Natural killer cell (primary cell): ENCODE data around the gene MFSD11. TPM values are rescaled to one million over a fixed set of nuclear protein-coding genes. Genes with fewer than 3 reads are reported as not detected.
A peak's percentile ranks its signal among the peaks of the same experiment; 100 is the strongest.
"Not testable (repeated sequence)": the region's sequence is repeated elsewhere in the genome, so short reads cannot be mapped to it uniquely, and the experiment has no call there.

ENCODE experiments used
- ATAC-seq, 3 donors: fragments of 150-1000 bp in 2 of 3; fragments of 200-7000 bp in 1 of 3; cut with Tn5 transposase; 1 replicate in 1 of 3; 2 replicates in 2 of 3; pipeline ENCODE4 v1.10.0; 2021; ENCODE audit warnings: mild to moderate bottlenecking in 2 of 3, moderate library complexity in 2 of 3
- DNase-seq, 2 donors: peaks; one replicate each; pipeline versions ENCODE4 v3.0.0 to v3.0.0-alpha.2; 2013 to 2021; ENCODE audit warnings: mixed read lengths in 1 of 2
- H3K27ac ChIP-seq: one replicate; pipeline ENCODE4 v1.5.1; 2013; ENCODE audit warnings: mild to moderate bottlenecking, low read length
- H3K27me3 ChIP-seq: one replicate; pipeline ENCODE4 v1.6.1; 2013; ENCODE audit warnings: low read length; ENCODE audit not compliant: control insufficient read depth, insufficient read depth
- H3K36me3 ChIP-seq: one replicate; pipeline ENCODE4 v1.6.1; 2013; ENCODE audit warnings: low read length; ENCODE audit not compliant: control insufficient read depth, insufficient read depth
- H3K4me1 ChIP-seq: one replicate; pipeline ENCODE4 v1.6.1; 2013; ENCODE audit warnings: low read length; ENCODE audit not compliant: control insufficient read depth, insufficient read depth
- H3K4me3 ChIP-seq: one replicate; pipeline ENCODE4 v1.5.1; 2013; ENCODE audit warnings: low read length
- H3K9me3 ChIP-seq: one replicate; pipeline ENCODE4 v1.6.1; 2013; ENCODE audit warnings: low read length; ENCODE audit not compliant: control insufficient read depth, insufficient read depth
- H3K27ac Mint-ChIP-seq, 2 donors: one replicate each; pipeline ENCODE4 v1.8.0; 2022; ENCODE audit warnings: mild to moderate bottlenecking in 2 of 2, mixed read lengths in 2 of 2, moderate library complexity in 1 of 2
- H3K27me3 Mint-ChIP-seq, 2 donors: one replicate each; pipeline ENCODE4 v1.8.0; 2022; ENCODE audit warnings: low read depth in 2 of 2, mixed read lengths in 2 of 2
- H3K36me3 Mint-ChIP-seq: one replicate; pipeline ENCODE4 v1.8.0; 2022; ENCODE audit warnings: mixed read lengths
- H3K4me1 Mint-ChIP-seq, 2 donors: one replicate each; pipeline ENCODE4 v1.8.0; 2022; ENCODE audit warnings: mixed read lengths in 2 of 2
- H3K4me3 Mint-ChIP-seq: one replicate; pipeline ENCODE4 v1.8.0; 2022; ENCODE audit warnings: mild to moderate bottlenecking, moderate library complexity, mixed read lengths
- H3K9me3 Mint-ChIP-seq, 2 donors: one replicate each; pipeline ENCODE4 v1.8.0; 2022; ENCODE audit warnings: mixed read lengths in 2 of 2
- WGBS: methylation state at CpG from one replicate; pipeline ENCODE4 v1.1.7; 2013; ENCODE audit warnings: missing lambda C conversion rate; ENCODE audit not compliant: insufficient coverage; 5-methylcytosine and 5-hydroxymethylcytosine counted together
- intact Hi-C: fragments of 100-400 bp; cut with micrococcal nuclease; formaldehyde crosslinking; loops from one replicate; pipeline ENCODE4 v1.14.2; 2022
- total RNA-seq, 4 donors: library from RNA; stranded (reverse); fragments of 120-200 nt in 1 of 4; gene quantifications; one replicate each; pipeline versions ENCODE4 v1.2.3 to v1.2.4, GENCODE V29; 2013 to 2022
- TF ChIP-seq, protein P1 (sequence below): fragments of 200-600 bp; IDR thresholded peaks from one replicate; pipeline ENCODE4 v1.8.0; 2022; ENCODE audit warnings: antibody characterized with exemption

Gene MFSD11
- total RNA-seq, 3 donors from 2014 or later (not counting 1 experiment from before 2014, with no cell fraction given), result 32.7 to 44.0 (median 33.9) TPM

- DNase-seq, result peak; percentile 76 to 80
- Histone ChIP-seq H3K36me3 (peaks cover 11% of the 10 kb centered on the region), H3K27me3 (no peaks in the 10 kb centered on the region), H3K4me3 (peak within 1 kb of the TSS; percentile 34), H3K4me1 (peaks cover 40% of the 10 kb centered on the region), H3K27ac (no peak within 1 kb of the TSS), H3K9me3 (no peaks in the 10 kb centered on the region)
- H3K36me3 Mint-ChIP-seq, result peaks cover under 1% of the 10 kb centered on the region
- TF ChIP-seq, protein P1, sequence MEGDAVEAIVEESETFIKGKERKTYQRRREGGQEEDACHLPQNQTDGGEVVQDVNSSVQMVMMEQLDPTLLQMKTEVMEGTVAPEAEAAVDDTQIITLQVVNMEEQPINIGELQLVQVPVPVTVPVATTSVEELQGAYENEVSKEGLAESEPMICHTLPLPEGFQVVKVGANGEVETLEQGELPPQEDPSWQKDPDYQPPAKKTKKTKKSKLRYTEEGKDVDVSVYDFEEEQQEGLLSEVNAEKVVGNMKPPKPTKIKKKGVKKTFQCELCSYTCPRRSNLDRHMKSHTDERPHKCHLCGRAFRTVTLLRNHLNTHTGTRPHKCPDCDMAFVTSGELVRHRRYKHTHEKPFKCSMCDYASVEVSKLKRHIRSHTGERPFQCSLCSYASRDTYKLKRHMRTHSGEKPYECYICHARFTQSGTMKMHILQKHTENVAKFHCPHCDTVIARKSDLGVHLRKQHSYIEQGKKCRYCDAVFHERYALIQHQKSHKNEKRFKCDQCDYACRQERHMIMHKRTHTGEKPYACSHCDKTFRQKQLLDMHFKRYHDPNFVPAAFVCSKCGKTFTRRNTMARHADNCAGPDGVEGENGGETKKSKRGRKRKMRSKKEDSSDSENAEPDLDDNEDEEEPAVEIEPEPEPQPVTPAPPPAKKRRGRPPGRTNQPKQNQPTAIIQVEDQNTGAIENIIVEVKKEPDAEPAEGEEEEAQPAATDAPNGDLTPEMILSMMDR, result no peak
- H3K9me3 Mint-ChIP-seq, result no peaks in the 10 kb centered on the region
- peak within 1 kb of the TSS; percentile 82 to 99 for H3K27ac Mint-ChIP-seq
- peak; percentile 77 to 90 (median 87) for ATAC-seq
- H3K27me3 Mint-ChIP-seq, result no peaks in the 10 kb centered on the region
- peaks cover 15 to 65% of the 10 kb centered on the region in 2 donors for H3K4me1 Mint-ChIP-seq
- 10% methylated on average over 56 of the region's 56 CpGs for WGBS
- intact Hi-C loops, result no loop called here
- peak within 1 kb of the TSS; percentile 80 for H3K4me3 Mint-ChIP-seq
These were observed 26.9 kb upstream of the MFSD11 start, which contains the start of gene MXRA7 for GRCh38 chr17:76710863-76711611. Gene MXRA7 (minus strand): TSS chr17:76710965. CDS start chr17:76710946, 19 bp downstream.

DNA sequence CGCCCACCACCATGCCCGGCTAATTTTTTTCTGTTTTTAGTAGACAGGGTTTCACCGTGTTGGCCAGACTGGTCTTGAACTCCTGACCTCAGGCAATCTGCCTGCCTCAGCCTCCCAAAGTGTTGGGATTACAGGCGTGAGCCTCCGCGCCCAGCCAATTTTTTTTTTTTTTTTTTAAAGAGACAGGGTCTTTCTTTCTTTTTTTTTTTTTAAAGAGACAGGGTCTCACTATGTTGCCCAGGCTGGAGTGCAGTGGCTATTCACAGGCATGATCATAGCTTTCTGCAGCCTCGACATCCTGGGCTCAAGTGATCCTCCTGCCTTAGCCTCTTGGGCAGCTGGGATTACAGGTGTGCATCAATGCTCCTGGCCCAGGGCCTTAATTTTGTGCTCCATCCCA, 25.6 kb upstream of the MFSD11 start:
- H3K27me3 Mint-ChIP-seq, H3K9me3 Mint-ChIP-seq, H3K36me3 Mint-ChIP-seq, H3K27me3 ChIP-seq, intact Hi-C loops, H3K9me3 ChIP-seq, H3K27ac ChIP-seq, DNase-seq, ATAC-seq, H3K4me3 ChIP-seq: not testable (repeated sequence)
- H3K4me3 Mint-ChIP-seq, result peak overlapping the region; percentile 32
- H3K4me1 Mint-ChIP-seq, result peaks cover 23 to 67% of the 10 kb centered on the region in 2 donors
- WGBS, result 98% methylated on average over 7 of the region's 7 CpGs
- H3K4me1 ChIP-seq, result peaks cover 53% of the 10 kb centered on the region
- peaks cover 21% of the 10 kb centered on the region for H3K36me3 ChIP-seq
- peak overlapping the region in 1 of 2 donors; percentile 99 for H3K27ac Mint-ChIP-seq

DNA sequence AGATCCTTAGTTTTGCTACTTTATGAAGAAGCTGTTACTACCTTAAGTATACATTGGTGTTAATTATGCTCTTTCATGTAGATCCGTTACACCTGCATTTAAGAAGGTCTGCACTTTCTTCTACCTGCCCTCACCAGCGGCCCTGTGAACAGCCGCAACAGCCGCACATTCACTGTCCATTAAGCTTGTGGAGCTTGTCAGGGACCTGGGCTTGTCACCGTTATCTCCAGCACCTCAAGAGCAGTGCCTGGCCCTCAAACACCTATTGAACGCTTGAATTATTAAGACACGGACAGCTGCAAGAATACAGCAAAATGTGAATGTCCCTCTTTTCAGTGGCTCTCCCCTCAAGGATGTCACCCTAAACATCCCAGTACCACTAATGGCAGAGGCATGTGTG, 24.2 kb upstream of the MFSD11 start:
- WGBS, result 98% methylated on average over 7 of the region's 7 CpGs
- Mint-ChIP-seq H3K27ac (peak overlapping the region; percentile 94 to 99), H3K4me1 (peaks cover 23 to 55% of the 10 kb centered on the region in 2 donors), H3K27me3 (no peaks in the 10 kb centered on the region), H3K36me3 (peaks cover 7% of the 10 kb centered on the region), H3K4me3 (peak overlapping the region; percentile 55), H3K9me3 (no peaks in the 10 kb centered on the region)
- intact Hi-C loops, result no loop called here
- H3K27me3 ChIP-seq, result no peaks in the 10 kb centered on the region
- peaks cover 32% of the 10 kb centered on the region for H3K36me3 ChIP-seq
- DNase-seq (no peak), ATAC-seq (no peak)
- H3K4me1 ChIP-seq, result peaks cover 52% of the 10 kb centered on the region
- TF ChIP-seq, protein P1, result no peak
- H3K9me3 ChIP-seq, result no peaks in the 10 kb centered on the region
- no peak overlapping the region for H3K27ac ChIP-seq
- no peak overlapping the region for H3K4me3 ChIP-seq

- Histone ChIP-seq H3K27me3 (no peaks in the 10 kb centered on the region), H3K9me3 (no peaks in the 10 kb centered on the region), H3K27ac (no peak overlapping the region), H3K4me1 (peaks cover 46% of the 10 kb centered on the region), H3K4me3 (no peak overlapping the region), H3K36me3 (peaks cover 37% of the 10 kb centered on the region)
- H3K4me3 Mint-ChIP-seq, result peak overlapping the region; percentile 55
- peaks cover 7% of the 10 kb centered on the region for H3K36me3 Mint-ChIP-seq
- no peaks in the 10 kb centered on the region for H3K9me3 Mint-ChIP-seq
- peak overlapping the region; percentile 94 to 99 for H3K27ac Mint-ChIP-seq
- intact Hi-C loops, result no loop called here
- H3K27me3 Mint-ChIP-seq, result no peaks in the 10 kb centered on the region
- ATAC-seq (no peak), DNase-seq (no peak)
- peaks cover 23 to 52% of the 10 kb centered on the region in 2 donors for H3K4me1 Mint-ChIP-seq
- 91% methylated on average over 5 of the region's 5 CpGs for WGBS
- TF ChIP-seq, protein P1, result no peak
These were observed 23.6 kb upstream of the MFSD11 start for GRCh38 chr17:76714336-76714735.
